Prostate gland (tissue), 2 donors: Measurements from ENCODE around the gene RASA1. TPM values are rescaled to one million over a fixed set of nuclear protein-coding genes. Genes with fewer than 3 reads are reported as not detected.

Source experiments
- DNase-seq: peaks from one replicate; pipeline ENCODE4 v3.0.0-alpha.2; 2019; ENCODE audit warnings: low spot score
- H3K27ac ChIP-seq, 2 donors: fragments of 200-600 bp; sonication (generic); 2 replicates each; pipeline ENCODE4 v1.5.1; 2017 to 2019
- H3K27me3 ChIP-seq: fragments of 200-600 bp; sonication (generic); replicated peaks from 2 replicates; pipeline ENCODE4 v1.5.1; 2019; ENCODE audit not compliant: insufficient read depth
- H3K36me3 ChIP-seq, 2 donors: fragments of 200-600 bp; sonication (generic); 1 replicate in 1 of 2; 2 replicates in 1 of 2; pipeline versions ENCODE4 v1.5.1 to v1.8.1; 2017 to 2019
- H3K4me1 ChIP-seq: fragments of 200-600 bp; sonication (generic); replicated peaks from 2 replicates; pipeline ENCODE4 v1.5.1; 2019
- H3K4me3 ChIP-seq, 2 donors: fragments of 200-600 bp; sonication (generic); 2 replicates each; pipeline ENCODE4 v1.5.1; 2017 to 2019
- H3K9me3 ChIP-seq: fragments of 200-600 bp; sonication (generic); 2 replicates; pipeline ENCODE4 v1.5.1; 2017
- CTCF ChIP-seq, 4 experiments: fragments of 200-600 bp in 2 of 4; fragments of 450-650 bp in 2 of 4; sonication (generic) in 2 of 4; IDR thresholded peaks; 1 replicate in 3 of 4; 2 replicates in 1 of 4; pipeline ENCODE4 v1.5.1; 2016 to 2019; ENCODE audit warnings: antibody characterized with exemption in 4 of 4, mild to moderate bottlenecking in 2 of 4, moderate library complexity in 2 of 4
- POLR2A ChIP-seq: fragments of 450-650 bp; IDR thresholded peaks from one replicate; pipeline ENCODE4 v1.6.1; 2016; ENCODE audit warnings: antibody characterized with exemption, mild to moderate bottlenecking
- POLR2AphosphoS5 ChIP-seq: sonication (generic); formaldehyde crosslinking; IDR thresholded peaks from one replicate; pipeline ENCODE4 v1.6.1; 2017; ENCODE audit warnings: antibody characterized with exemption
- WGBS: methylation state at CpG from one replicate; pipeline ENCODE4 v1.1.5; 2018; 5-methylcytosine and 5-hydroxymethylcytosine counted together
- intact Hi-C: fragments of 100-400 bp; cut with DNase I; formaldehyde crosslinking; loops from one replicate; pipeline ENCODE4 v1.14.2; 2022
- total RNA-seq, 2 donors: library from RNA; depleted of rRNA; stranded (reverse); fragments of >200 nt; gene quantifications; one replicate each; pipeline ENCODE4 v1.1.0, GENCODE V29; 2016

RASA1 gene
- total RNA-seq, 2 donors from 2014 or later: 22.2 to 36.8 TPM

- H3K27me3 ChIP-seq: no peaks in the 10 kb centered on the region
- no peak for DNase-seq
- TF ChIP-seq CTCF (IDR thresholded peaks at IDR 0.05): no peak
- TF ChIP-seq POLR2A: no peak
- TF ChIP-seq POLR2AphosphoS5: no peak
- H3K27ac ChIP-seq: no peak overlapping the region
- H3K4me1 ChIP-seq: no peaks in the 10 kb centered on the region
- no peaks in the 10 kb centered on the region for H3K9me3 ChIP-seq
- intact Hi-C loops: no loop called here
- H3K4me3 ChIP-seq: no peak overlapping the region
- H3K36me3 ChIP-seq: no peaks in the 10 kb centered on the region
These were observed 80.2 kb downstream of the RASA1 start for GRCh38 chr5:87347841-87348240.

GRCh38 chr5:87354496-87354895 lies 86.8 kb downstream of the RASA1 start:
- no peak for TF ChIP-seq POLR2AphosphoS5
- no peak for TF ChIP-seq CTCF (IDR thresholded peaks at IDR 0.05)
- TF ChIP-seq POLR2A: no peak
- H3K9me3 ChIP-seq: no peaks in the 10 kb centered on the region
- no peaks in the 10 kb centered on the region for H3K36me3 ChIP-seq
- DNase-seq: no peak
- no peaks in the 10 kb centered on the region for H3K27me3 ChIP-seq
- 97% methylated on average over 1 of the region's 1 CpG for WGBS
- no peaks in the 10 kb centered on the region for H3K4me1 ChIP-seq
- intact Hi-C loops: no loop called here
- no peak overlapping the region for H3K27ac ChIP-seq
- no peak overlapping the region for H3K4me3 ChIP-seq

DNA sequence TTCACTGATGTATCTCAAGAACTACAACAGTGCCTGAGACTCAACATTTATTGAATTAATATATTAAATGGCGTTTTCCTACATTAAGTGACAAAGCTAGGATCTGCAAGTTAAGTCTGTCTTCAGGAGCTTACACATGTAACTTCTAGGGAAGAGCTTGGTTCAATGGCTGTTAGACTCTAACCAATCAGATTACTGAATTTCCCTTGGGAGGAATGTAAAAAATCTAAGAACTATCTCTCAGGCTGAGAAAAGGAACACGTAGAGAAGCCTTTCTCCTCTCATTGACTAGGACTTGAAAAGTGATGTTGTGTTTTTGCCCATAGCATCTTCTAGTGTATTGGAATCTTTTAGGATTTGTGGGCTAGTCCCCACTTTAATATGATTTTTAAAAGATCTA lies 91.4 kb downstream of the RASA1 start:
- intact Hi-C loops: no loop called here

GRCh38 chr5:87360132-87360531 lies 92.4 kb downstream of the RASA1 start:
- Histone ChIP-seq H3K27me3 (no peaks in the 10 kb centered on the region), H3K4me3 (no peak overlapping the region), H3K36me3 (no peaks in the 10 kb centered on the region), H3K9me3 (no peaks in the 10 kb centered on the region), H3K4me1 (no peaks in the 10 kb centered on the region), H3K27ac (no peak overlapping the region)
- intact Hi-C loops: no loop called here
- no peak for TF ChIP-seq POLR2AphosphoS5
- no peak for DNase-seq
- WGBS: 98% methylated on average over 11 of the region's 11 CpGs

More for the DNA sequence above, 91.4 kb downstream of the RASA1 start:
- Histone ChIP-seq H3K4me1 (no peaks in the 10 kb centered on the region), H3K9me3 (no peaks in the 10 kb centered on the region), H3K27ac (no peak overlapping the region), H3K36me3 (no peaks in the 10 kb centered on the region), H3K27me3 (no peaks in the 10 kb centered on the region), H3K4me3 (no peak overlapping the region)
- TF ChIP-seq POLR2AphosphoS5 (no peak), POLR2A (no peak), CTCF (IDR thresholded peaks at IDR 0.05) (no peak)
- WGBS: 90% methylated on average over 2 of the region's 2 CpGs
- no peak for DNase-seq

DNA sequence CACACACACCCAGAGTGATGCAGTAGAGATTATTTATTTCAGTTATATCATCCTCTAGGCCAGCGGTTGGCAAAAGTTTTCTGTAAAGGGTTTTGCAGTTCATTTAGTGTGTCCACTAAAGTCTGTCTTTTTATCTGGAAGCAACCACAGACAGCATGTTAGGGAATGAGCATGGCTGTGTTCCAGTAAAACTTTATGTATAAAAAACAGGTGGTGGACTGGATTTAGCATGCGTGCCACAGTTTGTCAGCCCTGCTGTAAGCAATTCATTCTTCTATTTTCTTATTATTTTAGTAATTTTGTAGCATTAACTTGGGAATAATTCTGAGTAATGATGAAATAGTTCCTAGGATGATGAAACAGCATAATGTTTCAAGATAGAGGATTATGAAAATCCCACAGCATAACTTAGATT lies 93.4 kb downstream of the RASA1 start:
- Histone ChIP-seq H3K36me3 (no peaks in the 10 kb centered on the region), H3K27ac (no peak overlapping the region), H3K4me1 (no peaks in the 10 kb centered on the region), H3K9me3 (no peaks in the 10 kb centered on the region), H3K27me3 (no peaks in the 10 kb centered on the region), H3K4me3 (no peak overlapping the region)
- WGBS: 88% methylated on average over 2 of the region's 2 CpGs
- no peak for DNase-seq
- no peak for TF ChIP-seq POLR2A
- TF ChIP-seq POLR2AphosphoS5: no peak
- TF ChIP-seq CTCF (IDR thresholded peaks at IDR 0.05): no peak
- intact Hi-C loops: no loop called here
